Astrocyte of the cerebellum (primary cell): ENCODE data around the gene SRRM5.

Experiments used
- DNase-seq: peaks from one replicate; pipeline ENCODE4 v3.0.0-alpha.2; 2011; ENCODE audit warnings: low read depth
- H3K4me3 ChIP-seq: 2 replicates; pipeline ENCODE4 v1.5.1; 2011; ENCODE audit warnings: mild to moderate bottlenecking, low read depth, low read length, moderate library complexity
- CTCF ChIP-seq: IDR thresholded peaks from 2 replicates; pipeline ENCODE4 v1.5.1; 2012; ENCODE audit warnings: low read length, low read depth, moderate library complexity, mild to moderate bottlenecking; ENCODE audit errors: missing control alignments
- in situ Hi-C: cut with HindIII; loops from 2 replicates; pipeline ENCODE4 v1.10.0; 2017; ENCODE audit warnings: low sequenced_read_pairs

The SRRM5 gene

GRCh38 chr19:43664018-43664417 lies 52.1 kb downstream of the SRRM5 start:
- TF ChIP-seq CTCF, result no peak
- no peak overlapping the region for H3K4me3 ChIP-seq

More at GRCh38 chr19:43664018-43664417, 52.1 kb downstream of the SRRM5 start:
- no peak for DNase-seq
- in situ Hi-C loops, result loop anchor here (10.0 kb wide), 1 partner anchor 61 kb away; no protein-coding TSS in a partner anchor
